ENCODE data around the gene MYPOP. TPM values are rescaled to one million over a fixed set of nuclear protein-coding genes. Genes with fewer than 3 reads are reported as not detected.

The MYPOP gene
- total and polyA plus RNA-seq, 2 of the 13 experiments (the other 11 are each of a cell fraction or from before 2014, with no cell fraction given): 2.3 to 2.7 TPM

DNA sequence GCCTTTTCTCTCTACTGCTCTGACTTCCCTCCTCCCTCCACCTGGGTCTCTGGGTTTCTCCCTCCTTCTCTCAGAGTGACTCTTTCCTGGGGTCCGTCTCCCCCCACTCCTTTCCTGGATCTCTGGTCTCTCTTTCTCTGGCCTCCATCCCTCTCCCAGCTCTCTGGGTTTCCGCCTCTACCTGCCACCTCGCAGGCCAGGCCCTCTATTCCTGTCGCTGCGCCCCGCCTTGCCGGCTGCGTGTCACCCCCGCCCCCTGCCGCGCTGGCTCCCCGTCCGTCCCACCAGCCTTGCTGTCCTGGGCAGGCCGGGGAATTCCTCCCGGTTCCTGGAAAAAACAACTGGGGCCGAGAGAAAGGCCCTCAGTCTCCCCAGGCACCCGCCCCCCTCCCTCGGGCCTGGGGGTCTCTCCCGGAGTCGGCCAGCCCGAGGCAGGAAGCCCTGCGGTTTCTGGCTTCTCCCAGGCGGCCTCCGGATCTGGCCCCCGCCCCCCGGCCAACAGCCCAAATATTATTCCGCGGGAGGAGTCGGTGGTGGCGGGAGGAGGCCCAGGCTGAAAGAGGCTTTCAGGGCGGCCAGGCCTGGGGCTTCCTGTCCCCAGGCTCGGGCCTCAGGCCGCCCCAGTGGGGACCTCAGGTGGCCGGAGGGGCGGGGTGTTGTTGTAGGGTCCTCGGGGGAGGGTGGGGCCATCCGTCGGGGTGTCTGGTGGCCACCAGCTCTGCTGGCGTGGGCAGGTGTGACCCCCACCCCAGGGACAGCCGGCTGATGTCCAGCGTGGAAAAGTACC, 25.8 kb downstream of the MYPOP start (continued):
- TF ChIP-seq, protein P1, sequence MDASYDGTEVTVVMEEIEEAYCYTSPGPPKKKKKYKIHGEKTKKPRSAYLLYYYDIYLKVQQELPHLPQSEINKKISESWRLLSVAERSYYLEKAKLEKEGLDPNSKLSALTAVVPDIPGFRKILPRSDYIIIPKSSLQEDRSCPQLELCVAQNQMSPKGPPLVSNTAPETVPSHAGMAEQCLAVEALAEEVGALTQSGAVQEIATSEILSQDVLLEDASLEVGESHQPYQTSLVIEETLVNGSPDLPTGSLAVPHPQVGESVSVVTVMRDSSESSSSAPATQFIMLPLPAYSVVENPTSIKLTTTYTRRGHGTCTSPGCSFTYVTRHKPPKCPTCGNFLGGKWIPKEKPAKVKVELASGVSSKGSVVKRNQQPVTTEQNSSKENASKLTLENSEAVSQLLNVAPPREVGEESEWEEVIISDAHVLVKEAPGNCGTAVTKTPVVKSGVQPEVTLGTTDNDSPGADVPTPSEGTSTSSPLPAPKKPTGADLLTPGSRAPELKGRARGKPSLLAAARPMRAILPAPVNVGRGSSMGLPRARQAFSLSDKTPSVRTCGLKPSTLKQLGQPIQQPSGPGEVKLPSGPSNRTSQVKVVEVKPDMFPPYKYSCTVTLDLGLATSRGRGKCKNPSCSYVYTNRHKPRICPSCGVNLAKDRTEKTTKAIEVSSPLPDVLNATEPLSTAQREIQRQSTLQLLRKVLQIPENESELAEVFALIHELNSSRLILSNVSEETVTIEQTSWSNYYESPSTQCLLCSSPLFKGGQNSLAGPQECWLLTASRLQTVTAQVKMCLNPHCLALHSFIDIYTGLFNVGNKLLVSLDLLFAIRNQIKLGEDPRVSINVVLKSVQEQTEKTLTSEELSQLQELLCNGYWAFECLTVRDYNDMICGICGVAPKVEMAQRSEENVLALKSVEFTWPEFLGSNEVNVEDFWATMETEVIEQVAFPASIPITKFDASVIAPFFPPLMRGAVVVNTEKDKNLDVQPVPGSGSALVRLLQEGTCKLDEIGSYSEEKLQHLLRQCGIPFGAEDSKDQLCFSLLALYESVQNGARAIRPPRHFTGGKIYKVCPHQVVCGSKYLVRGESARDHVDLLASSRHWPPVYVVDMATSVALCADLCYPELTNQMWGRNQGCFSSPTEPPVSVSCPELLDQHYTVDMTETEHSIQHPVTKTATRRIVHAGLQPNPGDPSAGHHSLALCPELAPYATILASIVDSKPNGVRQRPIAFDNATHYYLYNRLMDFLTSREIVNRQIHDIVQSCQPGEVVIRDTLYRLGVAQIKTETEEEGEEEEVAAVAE (CRISPR knock-in tag; IDR thresholded peaks at IDR 0.05; ENCODE audit: borderline replicate concordance): no peak
- TF ChIP-seq ZEB1 (IDR thresholded peaks at IDR 0.05; ENCODE audit: insufficient replicate concordance, low read depth) (peak; percentile 71), MEIS2 (CRISPR knock-in tag; IDR thresholded peaks at IDR 0.05) (no peak; the same call in 1 of the 2 replicates), SETDB1 (CRISPR knock-in tag; IDR thresholded peaks at IDR 0.05; ENCODE audit: borderline replicate concordance) (no peak), ZMYM3 (CRISPR knock-in tag; IDR thresholded peaks at IDR 0.05) (no peak), TIGD3 (CRISPR knock-in tag; IDR thresholded peaks at IDR 0.05; ENCODE audit: borderline replicate concordance) (no peak), PRDM10 (CRISPR knock-in tag; IDR thresholded peaks at IDR 0.05; ENCODE audit: low read depth) (no peak), ZC3H4 (CRISPR knock-in tag; IDR thresholded peaks at IDR 0.05; ENCODE audit: borderline replicate concordance) (no peak), ERF (CRISPR knock-in tag; IDR thresholded peaks at IDR 0.05) (peak; percentile 34; the same call in 1 of the 2 replicates), ZFYVE20 (CRISPR knock-in tag; IDR thresholded peaks at IDR 0.05; ENCODE audit: borderline replicate concordance, low read depth) (no peak), KDM3A (CRISPR knock-in tag; IDR thresholded peaks at IDR 0.05; ENCODE audit: low read depth) (peak; percentile 78; the same call in 1 of the 2 replicates), TRIM24 (CRISPR knock-in tag; IDR thresholded peaks at IDR 0.05) (no peak), ZNF720 (CRISPR knock-in tag; IDR thresholded peaks at IDR 0.05) (no peak), ZNF264 (CRISPR knock-in tag; IDR thresholded peaks at IDR 0.05) (no peak), JUN (CRISPR knock-in tag; IDR thresholded peaks at IDR 0.05) (no peak)
- TF ChIP-seq, protein P2, sequence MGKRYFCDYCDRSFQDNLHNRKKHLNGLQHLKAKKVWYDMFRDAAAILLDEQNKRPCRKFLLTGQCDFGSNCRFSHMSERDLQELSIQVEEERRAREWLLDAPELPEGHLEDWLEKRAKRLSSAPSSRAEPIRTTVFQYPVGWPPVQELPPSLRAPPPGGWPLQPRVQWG (CRISPR knock-in tag; IDR thresholded peaks at IDR 0.05; ENCODE audit: borderline replicate concordance, low read depth): no peak
